Right cardiac atrium (tissue), 5 donors: ENCODE results near the gene IGSF10. TPM values are rescaled to one million over a fixed set of nuclear protein-coding genes. Genes with fewer than 3 reads are reported as not detected.

Experiments
- ATAC-seq, 2 donors: fragments of 200-7000 bp; cut with Tn5 transposase; one replicate each; pipeline versions ENCODE4 v1.8.0 to v1.9.1; 2020; ENCODE audit warnings: moderate library complexity in 2 of 2, mild to moderate bottlenecking in 1 of 2
- DNase-seq, 3 donors: peaks; one replicate each; pipeline ENCODE4 v3.0.0-alpha.2; 2020
- H3K27ac ChIP-seq: one replicate; pipeline ENCODE4 v1.5.1; 2013; ENCODE audit warnings: mild to moderate bottlenecking, low read length, control low read depth, moderate library complexity
- H3K27me3 ChIP-seq: one replicate; pipeline ENCODE4 v1.6.1; 2013; ENCODE audit not compliant: control insufficient read depth, insufficient read depth
- H3K4me1 ChIP-seq: one replicate; pipeline ENCODE4 v1.6.1; 2013; ENCODE audit warnings: low read length; ENCODE audit not compliant: control insufficient read depth, insufficient read depth
- H3K4me3 ChIP-seq: one replicate; pipeline ENCODE4 v1.5.1; 2013; ENCODE audit warnings: low read length, control low read depth
- H3K9me3 ChIP-seq: one replicate; pipeline ENCODE4 v1.6.1; 2013; ENCODE audit warnings: low read length; ENCODE audit not compliant: control insufficient read depth
- WGBS: extraction: QIAGEN DNeasy Blood & Tissue Kit; methylation state at CpG from one replicate; pipeline ENCODE4 v1.1.7; 2013; 5-methylcytosine and 5-hydroxymethylcytosine counted together
- intact Hi-C, 4 donors: fragments of 100-400 bp; cut with DNase I; formaldehyde crosslinking; loops; one replicate each; pipeline versions ENCODE4 v1.11.0 to v1.14.0; 2022 to 2023
- polyA plus RNA-seq: library from polyadenylated mRNA; stranded (reverse); fragments of 200-250 nt; gene quantifications from one replicate; pipeline ENCODE4 v1.2.3, GENCODE V29; 2013
- total RNA-seq, 4 donors: library from RNA; stranded (reverse); fragmentation: NEBNext Ultra II Directional; extraction: Animal tissue kit (Norgen Biotek cat#: 25700); gene quantifications; one replicate each; pipeline ENCODE4 v1.2.1, GENCODE V29; 2021
- donor health status: healthy with polysubstance abuse.
- donor health status: DM: no; HTN: yes; CAD: no.
- donor health status: DM: no; HTN: no; CAD: no.
- donor health status: DM: no; HTN: yes; CAD: no; lungs with severe emphysema.
- donor health status: DM: yes; HTN: yes; CAD: no.

Gene IGSF10
- total and polyA plus RNA-seq, 5 donors = 5.0 to 19.3 (median 12.5) TPM

DNA sequence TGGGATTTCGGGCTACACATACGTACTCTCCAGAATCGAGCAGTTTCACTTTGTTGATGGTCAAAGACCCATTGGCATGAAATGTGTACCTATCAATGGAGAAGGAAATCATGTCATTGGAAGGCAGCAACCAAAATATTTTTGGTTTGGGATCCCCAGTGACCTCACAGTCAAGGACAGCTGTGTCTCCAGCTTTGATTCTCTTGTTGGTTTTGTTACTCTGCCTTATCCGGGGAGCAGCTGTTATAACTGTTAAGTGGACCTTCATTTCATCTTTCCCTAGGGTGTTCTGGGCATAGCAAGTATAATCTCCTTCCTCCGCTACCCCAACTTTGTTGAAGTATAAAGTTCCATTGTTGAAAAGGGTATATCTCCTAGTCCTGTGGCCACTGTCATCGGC is 23.0 kb downstream of the IGSF10 start:
- Histone ChIP-seq H3K4me3 (no peak overlapping the region), H3K27ac (no peak overlapping the region), H3K27me3 (no peaks in the 10 kb centered on the region), H3K4me1 (no peaks in the 10 kb centered on the region), H3K9me3 (no peaks in the 10 kb centered on the region)
- DNase-seq = no peak
- no peak for ATAC-seq
- 91% methylated on average over 6 of the region's 6 CpGs for WGBS
- intact Hi-C loops = loop anchor here in 1 of 4 donors (10.0 kb wide), 1 partner anchor 477 kb away; no protein-coding TSS in a partner anchor

DNA sequence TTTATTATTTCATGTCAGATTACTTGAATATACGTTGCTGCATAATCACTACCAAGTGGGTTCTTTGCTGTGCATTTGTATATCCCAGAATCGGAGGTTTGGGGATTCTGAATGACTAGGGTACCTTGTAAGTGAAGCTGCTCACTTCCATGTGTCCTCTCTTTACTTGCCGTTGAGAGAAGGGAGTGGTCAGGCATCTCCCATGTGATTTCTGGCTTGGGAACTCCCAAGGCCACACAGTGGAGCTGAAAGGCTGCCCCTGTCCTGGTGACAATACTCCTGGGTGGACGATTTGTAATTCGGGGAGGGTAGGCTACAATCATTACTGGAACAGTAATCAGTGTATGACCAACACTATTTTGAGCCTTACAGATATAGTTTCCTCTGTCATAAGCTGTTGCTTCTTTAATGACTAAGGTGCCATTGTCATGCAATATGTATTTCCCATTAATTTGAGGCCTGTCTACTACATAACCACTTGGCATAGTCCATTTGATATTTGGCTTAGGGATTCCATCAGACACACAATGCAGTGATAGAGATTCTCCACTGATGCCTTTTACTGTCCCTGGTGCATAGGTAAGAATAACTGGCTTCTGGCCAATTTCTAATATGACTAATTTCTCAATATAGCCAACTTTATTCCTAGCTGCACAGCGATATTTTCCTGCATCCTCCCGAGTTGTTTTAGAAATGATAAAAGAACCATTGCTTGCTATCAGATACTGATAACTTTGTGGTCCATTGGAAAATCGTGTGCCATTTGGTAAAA is 24.0 kb downstream of the IGSF10 start:
- WGBS = 74% methylated on average over 8 of the region's 8 CpGs
- H3K4me1 ChIP-seq = no peaks in the 10 kb centered on the region
- intact Hi-C loops = loop anchor here in 1 of 4 donors (10.0 kb wide), 1 partner anchor 478 kb away; no protein-coding TSS in a partner anchor

DNA sequence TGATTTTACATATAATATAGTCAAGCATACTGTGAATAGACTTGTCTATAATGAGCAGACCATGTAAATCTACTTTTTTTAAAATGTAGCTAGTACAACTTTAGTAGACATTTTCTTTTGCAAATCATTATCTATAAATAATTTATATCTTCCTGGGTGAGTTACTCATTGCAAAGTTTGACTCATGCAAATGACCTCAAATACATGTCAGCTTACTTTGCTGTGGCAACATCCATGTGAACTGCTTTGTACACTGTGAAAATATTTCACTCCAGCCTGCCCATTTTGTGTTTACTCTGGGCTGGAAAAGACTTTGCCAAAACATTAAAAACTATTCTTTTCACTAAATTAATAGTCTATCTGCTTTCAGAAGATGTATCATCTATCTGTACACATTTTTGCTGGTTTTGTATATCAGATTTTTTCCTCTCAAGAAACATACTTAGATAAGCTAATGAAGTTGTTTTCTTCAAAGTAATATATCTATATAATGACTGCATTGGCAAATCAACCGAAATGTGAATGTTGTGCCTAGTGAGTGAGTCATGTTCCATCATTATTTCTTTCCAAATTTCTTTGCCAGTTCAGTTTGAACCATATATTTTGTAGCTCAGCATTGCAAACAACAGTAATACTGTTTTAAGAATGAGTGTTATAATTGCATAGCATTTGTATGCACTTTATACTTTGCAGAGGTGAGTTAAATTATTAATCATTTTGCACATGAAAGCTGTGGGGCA is 26.5 kb downstream of the IGSF10 start:
- ATAC-seq (no peak), DNase-seq (no peak)
- Histone ChIP-seq H3K9me3 (no peaks in the 10 kb centered on the region), H3K4me3 (no peak overlapping the region), H3K27me3 (no peaks in the 10 kb centered on the region), H3K4me1 (peaks cover 1% of the 10 kb centered on the region), H3K27ac (no peak overlapping the region)
- intact Hi-C loops = loop anchor here in 1 of 4 donors (10.0 kb wide), 1 partner anchor 480 kb away; no protein-coding TSS in a partner anchor
- 53% methylated on average over 1 of the region's 1 CpG for WGBS

More for the DNA sequence above, 24.0 kb downstream of the IGSF10 start:
- H3K27ac ChIP-seq = no peak overlapping the region
- no peak overlapping the region for H3K4me3 ChIP-seq
- ATAC-seq (no peak), DNase-seq (no peak)
- H3K27me3 ChIP-seq = no peaks in the 10 kb centered on the region
- no peaks in the 10 kb centered on the region for H3K9me3 ChIP-seq

DNA sequence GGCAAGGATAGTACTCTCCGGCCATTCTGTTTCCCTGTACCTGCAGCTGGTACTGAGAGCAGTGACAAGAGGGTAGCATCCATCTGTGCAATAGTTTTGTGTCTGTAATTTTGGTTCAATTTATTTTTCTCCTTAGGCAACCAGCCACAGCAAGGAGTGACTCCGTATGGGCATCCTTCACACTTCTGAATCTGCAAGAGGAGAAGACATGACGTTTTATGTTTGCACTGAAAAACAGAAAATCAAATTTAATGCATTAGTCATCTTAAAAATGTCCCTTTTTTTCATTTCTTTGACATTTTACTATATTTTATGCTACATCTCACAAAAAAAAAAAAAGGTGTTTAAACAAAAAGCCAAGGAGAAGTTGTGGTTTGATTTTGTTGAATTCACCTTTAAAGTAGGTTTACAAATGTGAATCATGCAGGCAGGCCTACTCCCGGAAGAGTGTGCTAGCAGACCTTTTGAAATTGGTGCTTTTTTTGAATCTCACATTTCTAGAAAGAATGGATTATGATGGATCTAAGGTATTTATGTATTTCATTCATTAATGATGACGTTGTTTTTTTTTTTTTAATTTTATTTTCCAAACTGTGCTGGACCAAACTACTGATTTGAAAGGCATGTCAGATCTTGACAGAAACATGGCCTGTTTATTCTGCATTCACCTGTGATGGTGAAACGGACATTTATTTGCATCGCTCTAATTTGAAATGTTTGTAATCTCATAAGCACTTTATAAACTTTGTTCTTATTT is 28.1 kb downstream of the IGSF10 start:
- Histone ChIP-seq H3K4me1 (peaks cover 1% of the 10 kb centered on the region), H3K9me3 (no peaks in the 10 kb centered on the region), H3K27ac (no peak overlapping the region), H3K27me3 (no peaks in the 10 kb centered on the region), H3K4me3 (no peak overlapping the region)
- WGBS = 91% methylated on average over 7 of the region's 7 CpGs
- intact Hi-C loops = loop anchor here in 1 of 4 donors (10.0 kb wide), 1 partner anchor 482 kb away; no protein-coding TSS in a partner anchor
- DNase-seq (no peak), ATAC-seq (no peak)

DNA sequence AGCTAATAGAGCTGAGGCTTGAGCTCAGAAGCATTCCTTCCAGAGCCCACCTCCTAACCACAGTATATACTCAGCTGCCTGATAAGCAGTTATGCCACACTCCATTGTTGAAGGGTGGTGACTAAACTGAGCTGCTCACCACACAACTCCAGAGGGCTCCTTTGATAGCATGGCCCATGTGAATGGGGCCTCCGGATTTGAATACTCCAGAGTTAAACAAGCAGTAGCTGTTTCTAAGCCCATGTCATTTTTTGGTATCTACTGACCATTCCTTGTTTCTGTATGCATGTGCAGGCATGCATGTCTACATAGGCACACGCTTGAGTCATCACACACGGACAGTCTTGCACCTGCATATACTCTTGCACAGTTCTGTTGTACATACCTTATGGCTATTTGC is 28.9 kb downstream of the IGSF10 start:
- no peak overlapping the region for H3K4me3 ChIP-seq
- DNase-seq (no peak), ATAC-seq (no peak)
- intact Hi-C loops = loop anchor here in 1 of 4 donors (10.0 kb wide), 1 partner anchor 483 kb away; no protein-coding TSS in a partner anchor
- WGBS = 92% methylated on average over 3 of the region's 3 CpGs
- no peaks in the 10 kb centered on the region for H3K27me3 ChIP-seq
- H3K27ac ChIP-seq = no peak overlapping the region
- peaks cover 1% of the 10 kb centered on the region for H3K4me1 ChIP-seq
- no peaks in the 10 kb centered on the region for H3K9me3 ChIP-seq

DNA sequence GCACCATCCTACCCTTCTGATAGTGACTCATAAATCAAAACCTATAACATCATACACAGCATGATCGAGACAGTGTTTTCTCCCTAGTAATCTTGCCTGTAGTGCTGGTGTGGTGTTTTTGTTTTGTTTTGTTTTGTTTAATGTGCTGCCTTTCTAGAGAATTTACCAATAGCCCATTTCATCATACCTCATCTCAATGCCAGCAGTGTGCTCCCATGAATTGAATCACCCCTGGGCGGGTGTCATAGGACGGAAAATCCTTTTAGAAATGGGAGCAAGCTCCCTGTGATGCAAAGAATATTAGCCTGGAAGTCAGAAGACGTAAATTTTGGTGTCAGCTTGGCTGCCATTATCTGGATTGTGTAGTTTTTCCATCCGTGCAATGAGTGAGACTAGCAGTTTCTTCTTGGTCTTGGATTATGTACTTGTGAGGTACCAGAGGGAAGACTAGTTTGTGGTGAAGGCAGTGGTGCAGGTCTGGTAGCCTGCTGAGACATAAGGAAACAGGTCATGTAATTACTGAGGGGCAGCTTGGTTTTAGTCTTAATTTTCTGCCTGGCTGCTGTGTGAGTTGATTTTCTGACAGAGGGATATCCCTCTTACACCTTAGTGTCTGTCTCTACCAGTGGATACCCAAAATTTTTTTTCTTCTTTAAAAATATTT is 29.9 kb downstream of the IGSF10 start:
- Histone ChIP-seq H3K4me1 (peaks cover 1% of the 10 kb centered on the region), H3K9me3 (no peaks in the 10 kb centered on the region), H3K27me3 (peaks cover 3% of the 10 kb centered on the region), H3K4me3 (no peak overlapping the region), H3K27ac (no peak overlapping the region)
- 87% methylated on average over 5 of the region's 5 CpGs for WGBS
- intact Hi-C loops = loop anchor here in 1 of 4 donors (10.0 kb wide), 1 partner anchor 484 kb away; no protein-coding TSS in a partner anchor
- no peak for ATAC-seq
- DNase-seq = no peak

DNA sequence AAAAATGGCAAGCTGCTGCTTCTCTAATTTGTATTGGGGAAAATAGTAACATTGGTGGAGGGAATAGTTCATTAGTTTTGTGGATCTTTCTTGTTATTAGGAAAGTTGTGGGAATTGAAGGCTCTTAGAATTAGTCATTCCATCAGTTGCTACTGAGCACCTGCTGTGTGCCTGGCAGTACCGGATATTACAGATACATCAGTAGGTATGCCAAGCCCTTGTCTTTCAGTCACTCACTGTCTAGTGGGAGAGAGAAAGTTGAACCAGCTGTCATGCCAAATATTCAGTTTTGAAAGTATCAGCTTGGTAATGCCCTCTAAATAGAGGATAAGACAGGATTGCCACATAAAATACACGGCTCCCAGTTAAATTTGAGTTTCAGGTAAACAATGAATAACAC is 32.5 kb downstream of the IGSF10 start:
- DNase-seq = no peak
- peaks cover 1% of the 10 kb centered on the region for H3K4me1 ChIP-seq
- 79% methylated on average over 2 of the region's 2 CpGs for WGBS
- peaks cover 3% of the 10 kb centered on the region for H3K27me3 ChIP-seq
- H3K9me3 ChIP-seq = no peaks in the 10 kb centered on the region
- no peak for ATAC-seq
- intact Hi-C loops = no loop called here
- no peak overlapping the region for H3K27ac ChIP-seq
- no peak overlapping the region for H3K4me3 ChIP-seq

DNA sequence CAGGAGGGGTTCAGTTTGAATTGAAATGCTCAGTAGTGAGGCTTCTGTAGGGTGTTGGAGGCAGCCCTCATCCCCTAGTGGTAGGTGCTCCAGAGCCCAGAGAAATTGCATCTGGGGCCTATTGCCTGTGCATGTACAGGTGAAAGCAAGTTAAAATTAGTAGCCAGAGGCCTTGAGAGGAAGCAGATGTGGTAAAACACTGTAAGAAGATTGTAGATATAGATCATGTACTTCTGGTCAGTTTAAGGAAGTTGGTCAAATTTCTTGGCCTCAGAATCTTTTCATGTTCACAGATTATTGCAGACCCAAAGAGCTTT is 34.6 kb downstream of the IGSF10 start:
- Histone ChIP-seq H3K27me3 (peaks cover 3% of the 10 kb centered on the region), H3K4me3 (no peak overlapping the region), H3K27ac (no peak overlapping the region), H3K4me1 (peaks cover 1% of the 10 kb centered on the region), H3K9me3 (no peaks in the 10 kb centered on the region)
- ATAC-seq = no peak
- intact Hi-C loops = no loop called here
- no peak for DNase-seq

DNA sequence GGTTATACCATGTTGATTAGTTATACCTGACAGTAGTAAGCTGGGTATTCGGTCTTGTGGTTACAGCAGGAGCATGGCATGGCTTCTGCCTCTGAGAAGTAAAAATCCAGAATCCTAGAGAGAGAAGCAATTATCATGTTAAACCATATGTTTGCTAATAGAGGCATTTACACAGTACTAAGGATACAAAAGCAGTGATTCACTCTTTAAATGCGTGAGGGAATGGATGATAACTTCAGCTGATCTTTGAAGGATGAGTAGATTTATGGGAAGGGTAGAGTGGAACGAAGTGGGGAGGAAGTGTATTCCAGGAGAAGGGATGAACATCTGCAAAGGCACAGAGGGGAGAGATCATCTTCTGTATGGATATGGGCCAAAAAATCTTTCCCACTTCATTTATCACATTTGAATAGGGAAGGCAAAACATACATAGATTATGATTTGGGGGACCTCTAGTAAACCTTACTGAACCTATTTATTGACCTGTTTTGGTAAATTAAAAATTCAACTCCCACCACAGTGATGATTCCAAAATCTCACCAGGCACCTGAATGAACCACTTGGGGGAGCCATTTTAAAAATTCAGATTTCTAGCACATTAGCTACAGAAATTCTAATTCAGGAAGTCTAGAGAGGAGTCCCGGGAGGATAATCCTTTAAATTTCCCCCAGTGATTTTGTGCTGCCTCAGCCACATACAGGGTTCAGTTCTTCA is 35.1 kb downstream of the IGSF10 start:
- Histone ChIP-seq H3K4me1 (no peaks in the 10 kb centered on the region), H3K4me3 (no peak overlapping the region), H3K9me3 (no peaks in the 10 kb centered on the region), H3K27me3 (peaks cover 3% of the 10 kb centered on the region), H3K27ac (no peak overlapping the region)
- 74% methylated on average over 4 of the region's 4 CpGs for WGBS
- intact Hi-C loops = no loop called here
- no peak for DNase-seq
- peak in 1 of 2 donors; percentile 31 for ATAC-seq

DNA sequence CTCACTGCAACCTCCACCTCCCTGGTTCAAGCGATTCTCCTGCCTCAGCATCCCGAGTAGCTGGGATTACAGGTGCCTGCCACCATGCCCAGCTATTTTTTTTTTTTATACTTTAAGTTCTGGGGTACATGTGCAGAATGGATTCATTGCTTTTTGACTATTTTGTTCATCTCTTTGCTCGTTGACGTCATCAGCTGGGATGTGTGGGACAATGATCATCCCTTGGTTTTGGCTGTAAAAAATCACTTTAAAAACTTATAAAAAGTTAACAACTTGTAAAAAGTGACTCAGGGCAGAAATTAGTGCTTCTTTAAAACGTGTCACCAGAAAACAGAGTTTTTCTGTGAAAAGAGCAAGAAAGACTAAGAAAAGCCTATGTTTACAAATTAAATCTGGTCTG is 37.8 kb downstream of the IGSF10 start:
- Histone ChIP-seq H3K9me3 (no peaks in the 10 kb centered on the region), H3K27me3 (peaks cover 3% of the 10 kb centered on the region), H3K27ac (no peak overlapping the region), H3K4me3 (no peak overlapping the region), H3K4me1 (no peaks in the 10 kb centered on the region)
- ATAC-seq = no peak
- WGBS = 83% methylated on average over 5 of the region's 5 CpGs
- intact Hi-C loops = no loop called here
- DNase-seq = no peak
